ENCODE data around the gene RDM1.
"Not testable (repeated sequence)": the region's sequence is repeated elsewhere in the genome, so short reads cannot be mapped to it uniquely, and the experiment has no call there.

Gene RDM1

GRCh38 chr17:35898283-35899070, 32.1 kb downstream of the RDM1 start:
- DNase-seq (ENCODE audit: low read depth) = no peak

DNA sequence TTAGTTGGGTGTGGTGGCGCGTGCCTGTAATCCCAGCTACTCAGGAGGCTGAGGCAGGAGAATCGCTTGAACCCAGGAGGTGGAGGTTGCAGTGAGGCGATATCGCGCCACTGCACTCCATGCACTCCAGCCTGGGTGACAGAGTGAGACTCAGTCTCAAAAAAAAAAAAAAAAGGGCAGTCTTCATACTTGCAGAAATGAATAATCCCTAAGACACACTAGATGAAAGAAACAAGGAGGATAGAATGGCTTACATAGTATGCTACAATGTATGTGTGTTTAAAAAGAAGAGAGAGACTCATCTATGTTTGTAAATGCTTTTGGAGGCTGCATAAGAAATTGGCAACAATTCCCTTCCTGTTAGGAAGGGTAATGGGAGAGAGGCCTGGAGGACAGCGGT, 32.8 kb downstream of the RDM1 start:
- DNase-seq (ENCODE audit: low read depth) = not testable (repeated sequence)

DNA sequence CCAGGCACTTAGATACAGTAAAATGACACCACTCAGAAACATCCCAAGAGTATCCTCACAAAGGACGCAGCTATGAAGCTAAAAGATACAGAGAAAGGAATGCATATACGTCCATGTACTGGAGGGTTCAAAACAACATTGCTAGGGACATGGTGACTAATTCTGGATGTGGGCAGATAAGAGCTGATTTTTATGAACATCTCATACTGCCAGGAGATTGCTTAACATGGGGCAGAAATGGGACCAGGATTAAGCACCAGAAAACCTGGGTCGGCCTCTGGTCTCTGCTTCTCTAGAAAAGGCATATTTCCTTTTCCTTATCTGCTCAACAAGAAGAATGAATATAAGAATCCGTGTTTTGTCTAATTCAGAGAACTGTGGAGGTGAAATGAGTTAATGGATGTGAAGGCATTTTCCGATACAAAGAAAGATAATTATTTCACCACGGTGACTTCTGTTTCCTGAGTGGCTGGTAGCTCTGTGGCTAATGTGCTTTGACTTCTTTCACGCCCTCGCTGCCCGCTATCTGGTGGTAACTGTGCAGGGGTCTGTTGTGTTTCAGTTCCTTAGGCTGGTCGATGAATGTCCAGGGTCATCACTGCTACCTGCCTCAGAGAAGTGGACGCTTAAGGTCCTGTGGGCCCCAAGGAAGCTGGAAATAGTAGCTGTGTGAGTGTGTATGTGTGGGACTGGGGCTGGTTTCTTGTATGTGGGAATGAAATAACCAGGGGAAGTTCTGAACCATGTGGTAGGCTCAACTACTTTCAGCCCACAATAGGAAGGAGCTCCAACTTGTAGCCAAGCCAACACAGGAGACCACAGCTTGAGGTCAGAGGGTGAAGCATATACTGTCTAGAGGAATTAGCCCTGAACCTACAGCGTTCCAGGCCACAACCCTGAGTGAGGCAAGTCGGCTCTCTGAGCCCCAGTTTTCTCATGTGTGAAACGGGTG, 34.7 kb downstream of the RDM1 start:
- no peak for DNase-seq (ENCODE audit: low read depth)

DNA sequence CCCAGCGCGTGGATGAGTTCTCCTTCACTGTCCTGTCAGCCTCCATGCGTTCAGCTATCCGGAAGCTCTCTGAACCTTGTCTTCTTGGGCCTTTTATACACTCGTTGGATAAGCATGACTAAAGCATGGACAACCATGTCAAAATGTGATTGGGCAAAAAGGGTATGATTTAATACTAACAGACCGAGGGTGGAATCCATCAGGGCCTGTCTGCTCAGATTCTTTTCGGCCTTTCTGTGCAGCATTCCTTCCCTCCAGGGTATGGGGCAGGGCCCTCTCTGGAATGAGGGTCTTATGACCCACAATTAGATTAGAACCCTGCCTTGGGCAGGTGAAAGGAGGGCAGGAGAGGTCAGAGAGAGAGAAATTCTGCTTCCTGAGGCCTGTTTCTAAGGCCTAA, 36.4 kb downstream of the RDM1 start:
- DNase-seq (ENCODE audit: low read depth) = no peak

DNA sequence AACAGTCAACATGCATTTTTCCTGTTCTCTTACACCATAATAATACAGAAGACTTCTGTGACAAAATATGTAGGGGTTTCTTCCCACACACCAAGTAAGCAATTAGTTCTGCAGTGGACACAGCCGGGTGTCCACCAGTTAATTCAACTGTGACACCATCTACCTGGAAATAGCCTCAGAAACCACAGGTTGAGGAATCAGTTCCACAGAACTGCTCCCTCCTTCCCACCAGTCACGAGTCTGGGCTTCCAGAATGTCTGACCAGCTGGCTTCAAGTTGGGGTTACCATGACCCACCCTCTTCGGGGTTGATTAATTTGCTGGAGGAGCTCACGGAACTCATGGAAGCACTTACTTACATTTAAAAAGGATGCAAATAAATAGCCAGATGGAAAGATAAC, 36.8 kb downstream of the RDM1 start:
- no peak for DNase-seq (ENCODE audit: low read depth)

DNA sequence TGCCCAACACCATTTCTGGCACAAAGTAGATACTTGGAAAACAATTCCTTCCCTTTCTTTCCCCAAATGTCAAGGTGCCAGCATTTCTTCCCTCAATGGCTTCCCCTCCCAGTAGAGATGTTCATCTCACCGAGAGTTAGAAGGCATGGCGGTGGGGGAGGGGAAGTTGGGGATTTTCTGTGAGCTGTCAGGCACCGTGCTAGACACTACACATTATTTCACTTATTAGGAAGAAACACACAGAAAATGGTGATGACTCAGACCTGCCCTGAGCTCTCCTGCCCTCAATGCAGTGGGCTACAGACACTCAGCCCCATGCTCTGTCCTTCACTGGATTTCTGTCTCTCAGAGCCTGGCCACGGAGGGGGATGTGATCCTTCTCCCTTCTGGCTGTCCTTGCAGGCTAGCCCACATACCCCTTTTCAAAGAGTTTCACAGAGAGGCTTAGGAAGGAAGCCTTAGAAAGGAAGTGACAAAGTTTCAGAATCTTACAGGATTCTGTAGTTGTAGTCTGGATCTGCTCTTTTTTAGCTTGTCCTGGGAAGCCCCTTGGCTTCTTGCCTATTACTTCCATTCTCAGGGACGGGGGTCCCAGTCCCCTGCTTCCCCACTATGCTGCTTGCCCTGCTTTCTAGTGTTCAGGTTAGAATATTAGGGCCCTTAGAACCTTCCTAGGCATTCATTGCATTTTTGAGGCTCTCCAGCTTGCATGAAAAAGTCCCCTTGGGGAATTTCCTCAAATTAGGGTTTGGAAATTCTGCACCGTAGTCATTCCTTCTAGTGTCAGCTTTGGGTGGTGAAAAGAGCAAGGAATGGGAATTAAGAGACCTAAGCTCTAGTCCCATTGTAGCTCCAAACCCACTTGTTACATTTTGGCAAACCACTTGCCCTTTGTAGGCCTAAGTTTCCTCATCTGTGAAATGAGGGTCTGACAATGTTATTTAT, 38.2 kb downstream of the RDM1 start:
- no peak for DNase-seq (ENCODE audit: low read depth)

DNA sequence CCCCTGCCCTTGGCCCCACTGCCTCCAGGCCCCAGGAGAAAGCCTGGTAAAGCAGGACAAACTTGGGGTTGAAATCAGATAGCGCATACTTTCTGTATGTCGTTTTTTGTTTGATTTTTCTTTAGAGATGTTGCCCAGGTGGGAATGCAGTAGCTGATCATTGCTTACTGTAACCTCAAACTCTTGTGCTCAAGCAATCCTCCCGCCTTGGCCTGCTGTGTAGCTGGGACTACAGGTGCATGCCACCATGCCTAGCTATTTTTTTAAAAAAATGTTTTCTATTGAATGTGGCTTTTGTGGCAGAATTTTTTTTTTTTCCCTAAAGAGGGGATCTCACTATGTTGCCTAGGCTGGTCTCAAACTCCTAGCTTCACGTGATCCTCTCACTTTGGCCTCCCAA, 39.3 kb downstream of the RDM1 start:
- no peak for DNase-seq (ENCODE audit: low read depth)

GRCh38 chr17:35890774-35891155, 39.8 kb downstream of the RDM1 start:
- peak; percentile 4 for DNase-seq (ENCODE audit: low read depth)

DNA sequence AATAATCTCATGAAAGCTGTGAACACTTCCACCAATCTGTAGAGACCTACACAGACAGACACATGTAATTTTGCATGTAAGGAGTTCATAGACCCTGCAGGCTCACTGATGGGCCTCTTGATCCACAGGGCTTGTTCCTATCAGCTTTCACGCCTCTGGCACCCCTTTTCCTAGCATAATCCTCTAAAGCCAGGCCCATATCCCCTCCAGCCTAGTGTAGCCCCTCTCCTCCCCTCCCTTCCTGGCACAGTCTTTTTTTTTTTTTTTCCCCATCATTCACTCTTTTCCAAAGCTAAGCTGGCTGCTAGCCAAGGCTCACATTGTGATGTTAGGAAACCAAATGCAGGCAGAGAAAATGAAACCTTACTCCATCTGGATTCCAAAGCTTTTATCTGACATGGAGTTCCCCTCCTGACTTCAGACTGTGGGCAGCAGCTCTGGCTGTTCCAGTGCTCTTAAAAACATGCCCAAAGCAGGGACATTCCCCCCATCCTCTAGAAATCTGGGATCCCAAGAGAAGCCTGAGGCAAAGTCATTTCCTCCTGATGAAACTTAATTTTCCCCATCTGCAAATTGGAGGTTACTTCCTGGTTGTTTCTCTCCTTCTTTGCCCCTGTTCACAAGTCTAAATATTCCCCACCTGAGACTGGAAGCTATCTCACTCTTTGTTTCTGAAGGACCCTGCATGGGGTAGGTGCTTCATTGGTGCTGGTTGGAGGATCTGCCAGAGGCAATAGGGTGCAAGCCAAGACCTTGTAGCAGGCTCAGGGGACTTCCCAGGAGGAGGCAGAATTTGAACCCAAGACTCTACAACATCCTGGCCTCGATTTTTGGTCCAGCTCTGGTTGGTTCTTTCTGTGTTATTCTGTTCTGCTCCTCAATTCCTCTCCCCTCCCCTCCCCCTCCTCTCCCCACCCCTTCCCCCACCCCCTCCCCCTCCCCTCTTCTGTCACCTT, 40.5 kb downstream of the RDM1 start:
- DNase-seq (ENCODE audit: low read depth) = no peak

- no peak for DNase-seq (ENCODE audit: low read depth)
Measured at GRCh38 chr17:35889241-35889640, 41.3 kb downstream of the RDM1 start.

DNA sequence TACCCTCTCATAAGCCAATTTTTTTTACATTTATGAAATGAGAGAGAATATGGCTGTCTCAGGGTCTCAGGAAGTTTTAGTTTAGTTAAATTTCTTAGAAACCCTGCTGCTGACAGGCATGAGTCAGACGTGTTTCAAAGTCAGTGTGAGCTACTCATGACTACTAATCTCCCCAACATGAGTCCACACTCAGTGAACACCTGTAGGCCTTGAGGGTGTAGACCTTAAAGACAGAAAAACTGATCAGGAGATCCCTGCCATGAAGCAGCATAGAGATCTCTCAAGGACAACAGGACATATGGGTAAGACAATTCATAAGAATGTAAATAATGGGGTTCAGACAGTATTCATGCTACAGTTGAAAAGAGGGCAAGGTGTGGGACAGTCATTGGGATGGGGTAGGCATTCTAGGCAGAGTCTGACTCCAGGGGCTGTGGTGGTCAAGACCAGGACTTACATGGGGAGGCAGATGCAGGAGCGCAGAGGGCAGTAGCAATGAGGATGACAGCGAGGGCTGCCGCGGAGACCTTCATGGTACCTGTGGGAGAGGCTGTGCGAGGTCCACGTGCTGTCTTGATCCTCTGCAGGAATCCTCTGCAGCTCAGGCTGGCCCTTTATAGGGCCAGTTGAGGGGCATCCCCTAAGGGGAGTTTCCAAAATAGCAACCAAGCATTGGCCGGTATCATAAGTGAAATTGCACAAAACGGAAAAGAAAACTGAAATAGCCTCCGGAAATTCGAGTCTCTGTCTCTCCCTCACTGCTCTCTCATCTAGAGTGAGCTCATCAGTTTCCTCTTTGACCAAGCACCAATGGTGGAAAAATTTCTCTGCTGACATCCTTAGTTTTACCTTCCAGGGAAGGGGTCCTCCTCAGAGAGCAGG, 50.6 kb downstream of the RDM1 start, which contains the start of gene CCL5:
Gene CCL5, minus strand, starts transcription at position 588 of the 882 bp plus-strand sequence.
- no peak for DNase-seq (ENCODE audit: low read depth)

DNA sequence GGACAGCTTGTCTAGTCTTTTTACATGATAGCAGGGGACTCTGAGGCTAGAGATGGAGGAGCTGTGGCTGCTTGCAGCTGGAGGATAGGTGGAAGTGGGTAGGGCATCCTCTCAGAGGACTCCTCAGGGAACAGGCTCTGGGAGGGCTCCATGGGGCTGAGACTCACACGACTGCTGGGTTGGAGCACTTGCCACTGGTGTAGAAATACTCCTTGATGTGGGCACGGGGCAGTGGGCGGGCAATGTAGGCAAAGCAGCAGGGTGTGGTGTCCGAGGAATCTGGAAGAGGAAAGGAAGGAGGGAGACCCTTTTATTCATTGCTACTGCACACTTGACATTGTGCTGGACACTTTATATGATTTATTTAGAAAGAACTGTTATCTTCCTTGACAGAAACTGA, 52.2 kb downstream of the RDM1 start:
- no peak for DNase-seq (ENCODE audit: low read depth)

- no peak for DNase-seq (ENCODE audit: low read depth)
Measured at GRCh38 chr17:35877345-35878029, 53.1 kb downstream of the RDM1 start.

DNA sequence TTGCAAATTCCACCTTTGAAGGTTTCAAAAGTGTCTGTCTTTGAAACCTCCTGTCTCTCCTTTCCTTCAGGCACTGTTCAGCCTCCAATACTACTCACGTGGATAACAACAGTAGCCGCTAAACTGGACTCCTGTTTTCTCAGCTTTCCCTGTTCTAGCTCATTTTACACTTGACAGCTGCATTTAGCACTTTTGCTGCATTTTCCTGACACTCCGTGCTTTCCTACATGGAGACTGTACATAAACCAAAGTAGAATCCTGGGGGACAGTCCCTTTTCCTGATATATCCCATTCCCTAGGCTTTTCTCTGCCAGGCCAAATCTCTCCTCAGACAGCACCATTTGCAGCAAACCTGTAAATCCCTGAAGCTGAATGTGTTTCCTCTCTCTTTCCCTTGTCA, 54.0 kb downstream of the RDM1 start:
- no peak for DNase-seq (ENCODE audit: low read depth)

GRCh38 chr17:35875800-35876139, 54.8 kb downstream of the RDM1 start:
- DNase-seq (ENCODE audit: low read depth) = no peak

DNA sequence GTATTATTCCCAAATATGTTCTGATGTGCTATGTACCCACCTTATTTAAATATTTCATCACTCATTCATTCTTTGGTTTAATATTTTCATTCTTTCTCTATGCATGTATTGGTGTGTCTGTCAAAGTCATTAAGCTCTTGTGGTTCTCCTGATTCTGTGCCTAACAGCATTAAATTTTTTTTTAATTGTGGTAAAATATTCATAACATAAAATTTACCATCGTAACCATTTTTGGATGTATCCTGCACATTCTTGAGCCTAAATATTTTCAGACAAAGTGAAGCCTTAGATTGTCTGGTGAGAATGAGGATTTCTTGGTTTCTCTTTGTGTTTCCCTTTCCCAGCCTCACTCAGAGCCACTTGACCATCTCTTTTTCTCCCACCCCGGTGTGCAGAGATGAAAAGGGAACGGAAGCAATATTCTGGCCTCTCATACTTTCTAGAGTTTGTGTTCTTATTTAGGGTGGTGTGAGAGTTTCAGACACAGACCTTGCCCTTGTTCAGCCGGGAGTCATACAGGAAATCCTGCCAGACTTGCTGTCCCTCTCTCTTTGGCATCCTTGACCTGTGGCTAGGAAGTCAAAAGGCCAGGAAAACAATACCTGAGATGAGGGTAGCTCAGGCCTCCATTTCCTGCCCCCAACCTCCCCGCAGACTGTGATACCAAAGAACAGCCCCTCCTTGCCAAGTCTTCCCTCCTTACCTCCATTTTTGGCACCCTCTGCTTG, 55.3 kb downstream of the RDM1 start:
- no peak for DNase-seq (ENCODE audit: low read depth)

- DNase-seq (ENCODE audit: low read depth) = no peak
Measured at GRCh38 chr17:35872196-35872980, 58.2 kb downstream of the RDM1 start.
